H9 (cell line): Measurements from ENCODE around the gene RBKS. TPM values are rescaled to one million over a fixed set of nuclear protein-coding genes. Genes with fewer than 3 reads are reported as not detected.

Experiments used
- DNase-seq: peaks from one replicate; pipeline ENCODE4 v3.0.0-alpha.2; 2017
- H2AFZ ChIP-seq: one replicate; pipeline ENCODE4 v1.6.1; 2013; ENCODE audit warnings: mild to moderate bottlenecking, low read length, control low read depth, moderate library complexity
- H2AK5ac ChIP-seq: 2 replicates; pipeline ENCODE4 v1.6.1; 2013; ENCODE audit warnings: low read length, control low read depth, mixed read lengths; ENCODE audit not compliant: insufficient read length
- H2BK120ac ChIP-seq: one replicate; pipeline ENCODE4 v1.6.1; 2013; ENCODE audit warnings: low read depth, mild to moderate bottlenecking, low read length, control low read depth, inconsistent platforms; ENCODE audit not compliant: poor library complexity, severe bottlenecking
- H2BK12ac ChIP-seq: 2 replicates; pipeline ENCODE4 v1.6.1; 2013; ENCODE audit warnings: low read length, control low read depth, mixed read lengths, low read depth; ENCODE audit not compliant: insufficient read length
- H2BK15ac ChIP-seq: 2 replicates; pipeline ENCODE4 v1.6.1; 2013; ENCODE audit warnings: low read depth, low read length, control low read depth
- H2BK20ac ChIP-seq: one replicate; pipeline ENCODE4 v1.6.1; 2013; ENCODE audit warnings: low read depth, mild to moderate bottlenecking, low read length, control low read depth, inconsistent platforms; ENCODE audit not compliant: poor library complexity, severe bottlenecking
- H2BK5ac ChIP-seq: 2 replicates; pipeline ENCODE4 v1.6.1; 2013; ENCODE audit warnings: low read length, control low read depth, mixed read lengths; ENCODE audit not compliant: insufficient read length
- H3K14ac ChIP-seq: 2 replicates; pipeline ENCODE4 v1.6.1; 2013; ENCODE audit warnings: low read length, control low read depth; ENCODE audit not compliant: insufficient read depth
- H3K18ac ChIP-seq: 2 replicates; pipeline ENCODE4 v1.6.1; 2013; ENCODE audit warnings: low read depth, mild to moderate bottlenecking, mixed read lengths, low read length, control low read depth; ENCODE audit not compliant: insufficient read length
- H3K23ac ChIP-seq: 2 replicates; pipeline ENCODE4 v1.6.1; 2013; ENCODE audit warnings: low read length, control low read depth, mixed read lengths, low read depth; ENCODE audit not compliant: insufficient read length
- H3K23me2 ChIP-seq: 2 replicates; pipeline ENCODE4 v1.6.1; 2013; ENCODE audit warnings: low read depth, mild to moderate bottlenecking, mixed read lengths, low read length, control low read depth; ENCODE audit not compliant: insufficient read length, poor library complexity, severe bottlenecking
- H3K27ac ChIP-seq: 2 replicates; pipeline ENCODE4 v1.5.1; 2013; ENCODE audit warnings: low read length, control low read depth, mixed read lengths, low read depth; ENCODE audit not compliant: insufficient read length
- H3K27me3 ChIP-seq: 2 replicates; pipeline ENCODE4 v1.6.1; 2013; ENCODE audit warnings: low read length, control low read depth, inconsistent platforms; ENCODE audit not compliant: insufficient read depth
- H3K4ac ChIP-seq: 2 replicates; pipeline ENCODE4 v1.6.1; 2013; ENCODE audit warnings: low read depth, mild to moderate bottlenecking, control low read depth, inconsistent platforms, low read length, moderate library complexity
- H3K4me1 ChIP-seq: 2 replicates; pipeline ENCODE4 v1.6.1; 2013; ENCODE audit warnings: low read length, control low read depth, inconsistent platforms; ENCODE audit not compliant: insufficient read depth
- H3K4me2 ChIP-seq: 2 replicates; pipeline ENCODE4 v1.6.1; 2013; ENCODE audit warnings: low read length, control low read depth, mixed read lengths; ENCODE audit not compliant: insufficient read length, insufficient read depth
- H3K56ac ChIP-seq: 2 replicates; pipeline ENCODE4 v1.6.1; 2013; ENCODE audit warnings: low read depth, mild to moderate bottlenecking, mixed read lengths, low read length, control low read depth; ENCODE audit not compliant: insufficient read length
- H3K79me1 ChIP-seq: 2 replicates; pipeline ENCODE4 v1.6.1; 2013; ENCODE audit warnings: low read depth, mild to moderate bottlenecking, moderate library complexity, low read length, control low read depth, inconsistent platforms; ENCODE audit not compliant: insufficient read depth, poor library complexity, severe bottlenecking
- H3K79me2 ChIP-seq: 2 replicates; pipeline ENCODE4 v1.6.1; 2013; ENCODE audit warnings: low read length, control low read depth, inconsistent platforms; ENCODE audit not compliant: insufficient read depth
- H3K9ac ChIP-seq: 2 replicates; pipeline ENCODE4 v1.6.1; 2013; ENCODE audit warnings: low read length, control low read depth, mixed read lengths; ENCODE audit not compliant: insufficient read length; ENCODE audit errors: extremely low read depth
- H3K9me3 ChIP-seq: one replicate; pipeline ENCODE4 v1.6.1; 2013; ENCODE audit warnings: low read depth, low read length, inconsistent platforms; ENCODE audit not compliant: control insufficient read depth
- H3T11ph ChIP-seq: one replicate; pipeline ENCODE4 v1.6.1; 2013; ENCODE audit warnings: mild to moderate bottlenecking, low read length, control low read depth, inconsistent platforms
- H4K20me1 ChIP-seq: one replicate; pipeline ENCODE4 v1.6.1; 2013; ENCODE audit not compliant: control insufficient read depth, insufficient read length, insufficient read depth
- H4K5ac ChIP-seq: 2 replicates; pipeline ENCODE4 v1.6.1; 2013; ENCODE audit warnings: low read depth, mild to moderate bottlenecking, mixed read lengths, low read length, control low read depth; ENCODE audit not compliant: insufficient read length
- H4K8ac ChIP-seq: replicated peaks from 2 replicates; pipeline ENCODE4 v1.6.1; 2013; ENCODE audit warnings: low read length, control low read depth, mixed read lengths, low read depth; ENCODE audit not compliant: insufficient read length
- H4K91ac ChIP-seq: 2 replicates; pipeline ENCODE4 v1.6.1; 2013; ENCODE audit warnings: low read depth, mild to moderate bottlenecking, moderate library complexity, mixed read lengths, low read length, control low read depth; ENCODE audit not compliant: insufficient read length
- H3K27ac Mint-ChIP-seq, 3 experiments: 2 replicates in 2 of 3; 3 replicates in 1 of 3; pipeline ENCODE4 v1.8.0; 2020 to 2021; ENCODE audit warnings: mixed read lengths in 3 of 3, mild to moderate bottlenecking in 1 of 3, moderate library complexity in 1 of 3
- H3K27me3 Mint-ChIP-seq: 2 replicates; pipeline ENCODE4 v1.8.0; 2021; ENCODE audit warnings: low read depth, mild to moderate bottlenecking, moderate library complexity, mixed read lengths
- H3K36me3 Mint-ChIP-seq, 3 experiments: 2 replicates in 2 of 3; 3 replicates in 1 of 3; pipeline ENCODE4 v1.8.0; 2020 to 2021; ENCODE audit warnings: low read depth in 3 of 3, mixed read lengths in 3 of 3; ENCODE audit not compliant: insufficient read depth in 1 of 3
- H3K4me1 Mint-ChIP-seq, 2 experiments: 2 replicates each; pipeline ENCODE4 v1.8.0; 2020; ENCODE audit warnings: mixed read lengths in 2 of 2
- H3K4me3 Mint-ChIP-seq, 2 experiments: 2 replicates in 1 of 2; 3 replicates in 1 of 2; pipeline ENCODE4 v1.8.0; 2020 to 2021; ENCODE audit warnings: mild to moderate bottlenecking in 2 of 2, mixed read lengths in 2 of 2, moderate library complexity in 1 of 2
- H3K9me3 Mint-ChIP-seq, 2 experiments: 2 replicates in 1 of 2; 3 replicates in 1 of 2; pipeline ENCODE4 v1.8.0; 2020; ENCODE audit warnings: mild to moderate bottlenecking in 2 of 2, mixed read lengths in 2 of 2, moderate library complexity in 1 of 2
- CTCF ChIP-seq: fragments of 200-600 bp; sonication (generic); conservative IDR thresholded peaks from 3 replicates; pipeline ENCODE4 v1.8.0; 2021; ENCODE audit warnings: antibody characterized with exemption, mild to moderate bottlenecking
- WGBS: extraction: QIAGEN DNeasy Blood & Tissue Kit; methylation state at CpG from one replicate; pipeline ENCODE4 v1.1.7; 2013; ENCODE audit warnings: missing lambda C conversion rate, low lambda C conversion rate, mixed read lengths; ENCODE audit not compliant: insufficient read length; ENCODE audit errors: extremely low coverage; 5-methylcytosine and 5-hydroxymethylcytosine counted together
- total RNA-seq: library from RNA; stranded (reverse); gene quantifications from 2 replicates; pipeline ENCODE4 v1.2.1, GENCODE V29; 2021

RBKS gene
- total RNA-seq, 1 experiment from 2014 or later, result 2.3 TPM

- Histone ChIP-seq H3K4ac (no peak overlapping the region), H3K79me1 (no peaks in the 10 kb centered on the region), H3K18ac (no peak overlapping the region), H3K23me2 (no peaks in the 10 kb centered on the region), H2AFZ (no peak overlapping the region), H4K5ac (no peak overlapping the region), H3K9ac (no peak overlapping the region), H2BK15ac (no peak overlapping the region), H4K20me1 (no peaks in the 10 kb centered on the region), H3K4me1 (no peaks in the 10 kb centered on the region), H3K23ac (no peak overlapping the region), H3K14ac (no peak overlapping the region), H2BK5ac (no peak overlapping the region), H3K27ac (no peak overlapping the region), H3T11ph (no peak overlapping the region), H3K27me3 (no peaks in the 10 kb centered on the region), H3K56ac (no peak overlapping the region), H3K4me2 (no peak overlapping the region), H2AK5ac (no peak overlapping the region), H2BK12ac (no peak overlapping the region), H4K8ac (no peak overlapping the region), H3K9me3 (no peaks in the 10 kb centered on the region), H3K79me2 (no peaks in the 10 kb centered on the region), H4K91ac (no peak overlapping the region), H2BK120ac (no peak overlapping the region), H2BK20ac (no peak overlapping the region)
- no peak overlapping the region for H3K27ac Mint-ChIP-seq
- no peaks in the 10 kb centered on the region for H3K4me1 Mint-ChIP-seq
- H3K4me3 Mint-ChIP-seq, result no peak overlapping the region
- H3K9me3 Mint-ChIP-seq, result no peaks in the 10 kb centered on the region
- DNase-seq, result no peak
- no peaks in the 10 kb centered on the region for H3K27me3 Mint-ChIP-seq
- no peak for TF ChIP-seq CTCF
- WGBS, result no CpG with 5 or more reads among the region's 2 CpGs
- no peaks in the 10 kb centered on the region for H3K36me3 Mint-ChIP-seq
Observed at GRCh38 chr2:27912512-27912911, 22.3 kb upstream of the RBKS start.
